HL-60 (cell line): Measurements from ENCODE around the gene APBB2.

Experiments
- DNase-seq, 2 experiments: peaks; one replicate each; pipeline ENCODE4 v3.0.0-alpha.2; 2010 to 2020; ENCODE audit warnings: low read depth in 1 of 2, low spot score in 1 of 2
- H3K27ac ChIP-seq: fragments of 250-450 bp; sonication (Bioruptor Pico); replicated peaks from 2 replicates; pipeline ENCODE4 v1.5.1; 2020; ENCODE audit warnings: mild to moderate bottlenecking, moderate library complexity
- H3K27me3 ChIP-seq: fragments of 250-450 bp; sonication (Bioruptor Pico); 2 replicates; pipeline ENCODE4 v1.5.1; 2021; ENCODE audit warnings: mild to moderate bottlenecking, moderate library complexity; ENCODE audit not compliant: insufficient read depth, poor library complexity, severe bottlenecking
- H3K4me3 ChIP-seq: replicated peaks from 2 replicates; pipeline ENCODE4 v1.5.1; 2011; ENCODE audit warnings: mild to moderate bottlenecking, control low read depth, low read length; ENCODE audit not compliant: insufficient read depth
- CTCF ChIP-seq: IDR thresholded peaks from one replicate; pipeline ENCODE4 v1.5.1; 2011; ENCODE audit warnings: low read length, control low read depth, inconsistent platforms; ENCODE audit not compliant: insufficient read depth
- GABPA ChIP-seq: IDR thresholded peaks from 2 replicates; pipeline ENCODE4 v1.6.1; 2012; ENCODE audit warnings: low read depth
- POLR2AphosphoS5 ChIP-seq: IDR thresholded peaks from 2 replicates; pipeline ENCODE4 v1.6.1; 2012; ENCODE audit warnings: low read depth
- REST ChIP-seq: IDR thresholded peaks from 2 replicates; pipeline ENCODE4 v1.6.1; 2012; ENCODE audit warnings: low read depth; ENCODE audit not compliant: insufficient replicate concordance
- SPI1 ChIP-seq: IDR thresholded peaks from 2 replicates; pipeline ENCODE4 v1.6.1; 2012; ENCODE audit warnings: low read depth, mild to moderate bottlenecking, borderline replicate concordance

APBB2 gene

GRCh38 chr4:40833212-40833611 lies 381.1 kb downstream of the APBB2 start:
- no peak overlapping the region for H3K27ac ChIP-seq
- TF ChIP-seq GABPA (no peak), REST (no peak), POLR2AphosphoS5 (no peak), SPI1 (no peak), CTCF (no peak)
- no peaks in the 10 kb centered on the region for H3K27me3 ChIP-seq
- H3K4me3 ChIP-seq, result no peak overlapping the region
- DNase-seq, result no peak

GRCh38 chr4:40832175-40832574 lies 382.2 kb downstream of the APBB2 start:
- no peak for DNase-seq
- TF ChIP-seq REST, result no peak
- no peak for TF ChIP-seq CTCF
- no peak for TF ChIP-seq GABPA
- TF ChIP-seq SPI1, result no peak
- no peak for TF ChIP-seq POLR2AphosphoS5
- no peaks in the 10 kb centered on the region for H3K27me3 ChIP-seq
- H3K4me3 ChIP-seq, result no peak overlapping the region
- H3K27ac ChIP-seq, result no peak overlapping the region

- TF ChIP-seq POLR2AphosphoS5 (no peak), GABPA (no peak), SPI1 (no peak), CTCF (no peak), REST (no peak)
- no peak overlapping the region for H3K4me3 ChIP-seq
Measured at GRCh38 chr4:40831146-40831907, 383.0 kb downstream of the APBB2 start.

More at GRCh38 chr4:40831146-40831907, 383.0 kb downstream of the APBB2 start:
- DNase-seq, result no peak
- Histone ChIP-seq H3K27me3 (no peaks in the 10 kb centered on the region), H3K27ac (no peak overlapping the region)
